Measurements from ENCODE around the gene ADAMTS3.
A peak's percentile ranks its signal among the peaks of the same experiment; 100 is the strongest.

Gene ADAMTS3

DNA sequence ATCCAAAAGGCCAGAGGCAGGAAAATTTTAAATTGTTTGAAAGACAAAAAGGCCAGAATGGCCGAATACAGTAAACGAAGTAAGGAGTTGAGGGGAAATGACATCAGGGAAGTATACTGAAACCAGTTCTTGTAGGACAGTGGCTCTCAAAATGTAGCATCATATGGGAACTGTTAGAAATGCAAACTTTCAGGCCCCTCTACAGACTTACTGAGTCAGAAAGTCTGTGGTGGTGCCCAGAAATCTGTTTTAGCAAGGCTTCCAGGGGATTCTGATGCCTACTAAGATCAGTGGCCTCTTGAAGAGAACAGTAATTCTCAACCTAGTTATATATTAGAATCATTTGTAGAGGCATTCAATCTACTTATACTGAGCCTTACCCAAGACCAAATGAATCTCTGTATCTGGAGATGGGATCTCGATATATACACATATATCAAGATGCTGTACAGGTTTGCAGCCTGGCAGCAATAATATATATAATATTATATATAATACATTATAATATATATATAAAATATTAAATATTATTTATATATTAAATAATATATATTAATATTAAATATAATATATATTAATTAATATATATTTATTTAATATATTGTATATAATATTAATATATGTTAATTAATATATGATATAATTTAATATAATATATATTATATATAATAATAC is 39.7 kb downstream of the ADAMTS3 start:
- Mint-ChIP-seq H3K27ac (no peak overlapping the region), H3K4me3 (no peak overlapping the region), H3K4me1 (no peaks in the 10 kb centered on the region), H3K9me3 (no peaks in the 10 kb centered on the region), H3K27me3 (no peaks in the 10 kb centered on the region), H3K36me3 (no peaks in the 10 kb centered on the region)
- ATAC-seq (replicated peaks) (peak in 1 of 2 donors; percentile 45), DNase-seq (no peak)

- H3K36me3 Mint-ChIP-seq = no peaks in the 10 kb centered on the region
- no peak overlapping the region for H3K4me3 Mint-ChIP-seq
- no peak overlapping the region for H3K27ac Mint-ChIP-seq
- no peaks in the 10 kb centered on the region for H3K9me3 Mint-ChIP-seq
- no peak for DNase-seq
- ATAC-seq (replicated peaks) = no peak
- H3K27me3 Mint-ChIP-seq = no peaks in the 10 kb centered on the region
- H3K4me1 Mint-ChIP-seq = no peaks in the 10 kb centered on the region
Measured at GRCh38 chr4:72527038-72527646, 41.9 kb downstream of the ADAMTS3 start.

DNA sequence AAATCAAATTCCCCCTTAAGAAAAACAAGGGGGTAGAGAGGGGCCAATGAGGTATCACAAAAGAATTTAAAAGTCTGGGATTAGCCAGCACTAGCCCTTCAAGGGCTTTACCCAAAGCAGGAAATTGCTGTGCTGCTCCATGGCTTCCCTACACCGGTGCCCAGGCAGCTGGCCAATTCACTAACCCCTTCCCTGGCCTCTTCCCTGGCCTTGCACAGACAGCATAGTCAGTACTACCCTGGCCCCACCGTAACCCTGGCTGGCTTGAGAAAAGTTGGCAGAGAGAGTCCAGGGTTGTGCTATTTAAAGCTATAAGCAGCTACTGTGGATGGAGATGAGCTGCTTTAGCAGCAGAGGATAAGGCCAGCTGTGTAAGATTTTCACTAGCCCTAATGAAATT is 43.1 kb downstream of the ADAMTS3 start:
- no peak for DNase-seq
- Mint-ChIP-seq H3K27ac (no peak overlapping the region), H3K4me1 (no peaks in the 10 kb centered on the region), H3K9me3 (no peaks in the 10 kb centered on the region), H3K36me3 (no peaks in the 10 kb centered on the region), H3K27me3 (no peaks in the 10 kb centered on the region), H3K4me3 (no peak overlapping the region)
- ATAC-seq (replicated peaks) = no peak

GRCh38 chr4:72522440-72522839 is 46.6 kb downstream of the ADAMTS3 start:
- Mint-ChIP-seq H3K36me3 (no peaks in the 10 kb centered on the region), H3K4me1 (no peaks in the 10 kb centered on the region), H3K27me3 (no peaks in the 10 kb centered on the region), H3K27ac (no peak overlapping the region), H3K9me3 (no peaks in the 10 kb centered on the region), H3K4me3 (no peak overlapping the region)
- no peak for ATAC-seq (replicated peaks)
- DNase-seq = no peak

GRCh38 chr4:72513227-72513626 is 55.8 kb downstream of the ADAMTS3 start:
- ATAC-seq (replicated peaks) (no peak), DNase-seq (no peak)
- Mint-ChIP-seq H3K9me3 (peaks cover 9 to 10% of the 10 kb centered on the region in 2 donors), H3K27ac (no peak overlapping the region), H3K27me3 (no peaks in the 10 kb centered on the region), H3K36me3 (no peaks in the 10 kb centered on the region), H3K4me1 (no peaks in the 10 kb centered on the region), H3K4me3 (no peak overlapping the region)

GRCh38 chr4:72507860-72508419 is 61.1 kb downstream of the ADAMTS3 start:
- H3K9me3 Mint-ChIP-seq = peaks cover 6 to 10% of the 10 kb centered on the region in 2 donors
- no peak overlapping the region for H3K27ac Mint-ChIP-seq
- no peaks in the 10 kb centered on the region for H3K4me1 Mint-ChIP-seq
- ATAC-seq (replicated peaks) = no peak
- peaks cover 4 to 8% of the 10 kb centered on the region in 2 donors for H3K27me3 Mint-ChIP-seq
- no peaks in the 10 kb centered on the region for H3K36me3 Mint-ChIP-seq
- H3K4me3 Mint-ChIP-seq = no peak overlapping the region
- no peak for DNase-seq

DNA sequence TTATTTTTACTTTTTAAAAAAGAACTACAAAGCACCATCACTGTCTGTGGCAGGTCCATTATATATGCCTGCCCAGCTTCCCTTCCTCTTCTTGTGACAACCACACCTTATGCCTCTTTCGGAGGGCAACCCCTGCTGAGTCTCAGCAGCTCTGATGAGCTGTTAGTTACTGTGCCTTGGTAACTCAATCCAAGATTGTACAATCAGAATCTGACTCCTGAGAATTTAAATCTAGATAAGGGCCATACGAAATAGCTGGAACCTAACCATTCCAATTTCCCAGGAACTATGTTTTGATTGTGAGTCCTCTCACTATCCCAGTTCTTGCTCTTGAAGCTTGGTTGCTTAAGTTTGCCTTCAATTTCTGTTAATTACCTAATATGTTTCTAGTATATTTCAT is 61.9 kb downstream of the ADAMTS3 start:
- peaks cover 4 to 8% of the 10 kb centered on the region in 2 donors for H3K27me3 Mint-ChIP-seq
- no peak overlapping the region for H3K27ac Mint-ChIP-seq
- ATAC-seq (replicated peaks) = no peak
- H3K4me1 Mint-ChIP-seq = no peaks in the 10 kb centered on the region
- peaks cover 6 to 10% of the 10 kb centered on the region in 2 donors for H3K9me3 Mint-ChIP-seq
- H3K36me3 Mint-ChIP-seq = no peaks in the 10 kb centered on the region
- DNase-seq = no peak
- H3K4me3 Mint-ChIP-seq = no peak overlapping the region

DNA sequence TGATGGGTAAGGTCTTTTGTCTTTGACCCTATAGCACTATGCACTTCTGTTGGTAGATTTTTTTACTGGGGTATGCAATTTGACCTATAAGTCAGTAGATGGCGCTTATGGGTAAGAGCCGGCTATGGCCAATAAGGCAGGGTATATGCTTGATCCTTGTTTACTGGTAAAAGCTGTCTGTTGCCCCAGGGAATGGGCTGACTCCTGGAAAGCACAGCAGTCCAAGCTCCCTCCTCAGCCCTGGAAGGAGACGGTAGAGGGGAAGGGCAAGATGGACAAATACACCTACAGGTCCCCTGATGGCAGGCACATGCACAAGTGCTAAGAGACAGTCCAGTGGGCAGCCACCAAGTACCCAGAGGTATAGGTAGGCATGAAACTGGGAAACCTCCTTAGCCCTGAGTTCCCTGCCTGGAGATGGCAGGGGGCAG is 63.7 kb downstream of the ADAMTS3 start:
- peaks cover under 1 to 2% of the 10 kb centered on the region in 2 donors for H3K9me3 Mint-ChIP-seq
- H3K27me3 Mint-ChIP-seq = peaks cover 4 to 8% of the 10 kb centered on the region in 2 donors
- DNase-seq (no peak), ATAC-seq (replicated peaks) (peak; percentile 55 to 60)
- no peak overlapping the region for H3K4me3 Mint-ChIP-seq
- H3K36me3 Mint-ChIP-seq = no peaks in the 10 kb centered on the region
- no peak overlapping the region for H3K27ac Mint-ChIP-seq
- no peaks in the 10 kb centered on the region for H3K4me1 Mint-ChIP-seq

- Mint-ChIP-seq H3K27ac (no peak overlapping the region), H3K4me1 (no peaks in the 10 kb centered on the region), H3K36me3 (no peaks in the 10 kb centered on the region), H3K27me3 (peaks cover 1 to 5% of the 10 kb centered on the region in 2 donors), H3K4me3 (no peak overlapping the region), H3K9me3 (peaks cover 4 to 7% of the 10 kb centered on the region in 2 donors)
- DNase-seq (no peak), ATAC-seq (replicated peaks) (no peak)
Measured at GRCh38 chr4:72500214-72500613, 68.8 kb downstream of the ADAMTS3 start.

DNA sequence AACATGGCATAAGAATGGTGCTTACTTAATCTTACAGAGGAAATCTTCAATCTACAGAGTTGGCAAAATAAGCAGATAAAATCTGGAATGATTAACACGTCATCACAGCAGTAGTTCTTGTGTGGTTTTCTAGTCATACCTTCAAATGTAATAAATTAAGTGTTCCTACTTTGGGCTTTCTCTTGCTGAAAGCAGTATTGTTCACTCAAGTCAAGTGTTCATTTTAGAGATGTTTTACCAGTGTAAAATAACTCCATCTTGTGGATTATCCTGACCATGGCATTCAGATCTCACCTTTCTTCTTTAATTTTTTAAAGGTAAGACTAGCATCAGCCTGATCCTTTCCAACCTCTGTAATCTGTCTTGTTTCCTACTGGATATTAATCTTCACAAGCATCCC is 72.9 kb downstream of the ADAMTS3 start:
- no peaks in the 10 kb centered on the region for H3K4me1 Mint-ChIP-seq
- peaks cover 10% of the 10 kb centered on the region in 2 donors for H3K9me3 Mint-ChIP-seq
- no peak overlapping the region for H3K4me3 Mint-ChIP-seq
- H3K27me3 Mint-ChIP-seq = no peaks in the 10 kb centered on the region
- no peaks in the 10 kb centered on the region for H3K36me3 Mint-ChIP-seq
- ATAC-seq (replicated peaks) (no peak), DNase-seq (no peak)
- no peak overlapping the region for H3K27ac Mint-ChIP-seq

DNA sequence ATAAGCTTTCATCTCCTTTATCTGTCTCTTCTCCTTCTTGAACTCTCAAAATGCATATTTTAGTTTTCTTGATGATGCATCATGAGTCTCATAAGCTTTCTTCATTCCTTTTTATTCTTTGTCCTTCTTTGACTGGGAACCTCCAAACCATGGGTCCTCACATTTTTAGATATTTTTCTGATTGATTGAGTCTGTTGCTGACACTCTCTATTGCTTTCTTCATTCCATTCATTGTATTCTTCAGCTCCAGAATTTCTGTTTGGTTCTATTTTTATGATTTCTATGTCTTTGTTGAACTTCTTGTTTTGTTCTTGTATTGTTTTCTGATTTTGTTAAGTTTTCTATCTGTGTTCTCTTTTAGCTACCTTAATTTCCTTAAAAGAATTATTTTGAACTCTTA is 74.9 kb downstream of the ADAMTS3 start:
- no peaks in the 10 kb centered on the region for H3K4me1 Mint-ChIP-seq

GRCh38 chr4:72489267-72489666 is 79.8 kb downstream of the ADAMTS3 start:
- ATAC-seq (replicated peaks) (no peak), DNase-seq (no peak)
- Mint-ChIP-seq H3K27me3 (no peaks in the 10 kb centered on the region), H3K9me3 (peaks cover 3 to 4% of the 10 kb centered on the region in 2 donors), H3K36me3 (no peaks in the 10 kb centered on the region), H3K27ac (no peak overlapping the region), H3K4me1 (no peaks in the 10 kb centered on the region), H3K4me3 (no peak overlapping the region)

More for the DNA sequence above, 74.9 kb downstream of the ADAMTS3 start:
- H3K4me3 Mint-ChIP-seq = no peak overlapping the region
- peaks cover 4 to 6% of the 10 kb centered on the region in 2 donors for H3K9me3 Mint-ChIP-seq
- DNase-seq (no peak), ATAC-seq (replicated peaks) (no peak)
- no peaks in the 10 kb centered on the region for H3K27me3 Mint-ChIP-seq
- H3K27ac Mint-ChIP-seq = no peak overlapping the region
- no peaks in the 10 kb centered on the region for H3K36me3 Mint-ChIP-seq

DNA sequence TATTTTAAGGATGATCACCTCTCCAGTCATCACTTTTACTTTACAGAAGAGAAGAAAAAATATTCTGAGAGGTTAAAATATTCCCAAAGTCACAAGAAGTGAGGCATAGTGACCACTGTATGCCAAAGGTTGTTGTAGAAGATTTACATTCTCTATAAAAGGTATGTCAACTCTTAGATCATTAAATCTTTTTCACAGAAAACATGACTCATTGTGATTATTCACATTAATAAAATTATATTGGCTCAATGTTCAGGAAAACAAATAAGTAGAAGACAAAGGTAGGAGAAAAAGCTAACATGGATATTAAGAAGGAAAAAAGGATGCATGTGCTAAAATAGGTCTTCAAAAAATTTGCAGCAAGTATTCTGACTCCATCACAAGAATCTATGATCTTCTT is 82.0 kb downstream of the ADAMTS3 start:
- DNase-seq (no peak), ATAC-seq (replicated peaks) (no peak)
- Mint-ChIP-seq H3K9me3 (peaks cover 0 to 3% of the 10 kb centered on the region in 2 donors), H3K27me3 (no peaks in the 10 kb centered on the region), H3K4me3 (no peak overlapping the region), H3K36me3 (no peaks in the 10 kb centered on the region), H3K27ac (no peak overlapping the region), H3K4me1 (no peaks in the 10 kb centered on the region)

DNA sequence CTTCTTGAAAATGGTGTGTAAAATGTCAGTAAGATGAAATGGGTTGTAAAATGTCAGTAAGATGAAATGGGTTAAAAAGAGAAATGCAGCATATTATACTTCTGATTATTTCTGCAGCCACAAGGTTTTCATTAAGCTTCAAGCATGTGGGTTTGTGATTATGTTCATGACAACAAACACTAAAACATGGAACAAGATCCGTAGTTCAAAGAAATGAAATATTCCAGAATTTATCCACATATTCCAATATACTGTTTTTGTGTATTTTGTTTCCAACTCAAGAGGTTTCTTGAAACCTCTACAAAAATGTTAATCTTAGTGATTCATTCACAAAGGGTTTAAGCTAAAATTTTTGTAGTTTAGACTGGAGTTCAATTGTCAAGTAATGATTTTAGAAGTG is 84.0 kb downstream of the ADAMTS3 start:
- peaks cover 0 to 3% of the 10 kb centered on the region in 2 donors for H3K9me3 Mint-ChIP-seq
- no peak overlapping the region for H3K27ac Mint-ChIP-seq
- no peak for DNase-seq
- no peak for ATAC-seq (replicated peaks)
- H3K4me1 Mint-ChIP-seq = no peaks in the 10 kb centered on the region
- H3K36me3 Mint-ChIP-seq = no peaks in the 10 kb centered on the region
- no peaks in the 10 kb centered on the region for H3K27me3 Mint-ChIP-seq
- H3K4me3 Mint-ChIP-seq = no peak overlapping the region

GRCh38 chr4:72473434-72473900 is 95.6 kb downstream of the ADAMTS3 start:
- Mint-ChIP-seq H3K27ac (no peak overlapping the region), H3K4me1 (no peaks in the 10 kb centered on the region), H3K4me3 (no peak overlapping the region), H3K36me3 (no peaks in the 10 kb centered on the region), H3K27me3 (no peaks in the 10 kb centered on the region), H3K9me3 (peaks cover 6 to 9% of the 10 kb centered on the region in 2 donors)
- no peak for ATAC-seq (replicated peaks)
- DNase-seq = no peak
